Liver (tissue), 9 donors: Measurements from ENCODE around the gene PIGL. TPM values are rescaled to one million over a fixed set of nuclear protein-coding genes. Genes with fewer than 3 reads are reported as not detected.

ENCODE experiments used
- DNase-seq: peaks from one replicate; pipeline ENCODE4 v3.0.0-alpha.2; 2017; ENCODE audit warnings: low spot score
- H3K27ac ChIP-seq, 2 donors: one replicate each; pipeline ENCODE4 v1.7.0; 2013; ENCODE audit warnings: inconsistent platforms in 2 of 2, low read length in 2 of 2, control low read depth in 1 of 2, low read depth in 1 of 2, mild to moderate bottlenecking in 1 of 2
- H3K27me3 ChIP-seq, 4 donors: one replicate each; pipeline versions ENCODE4 v1.6.1 to v1.7.0; 2013; ENCODE audit warnings: low read length in 3 of 4, inconsistent platforms in 1 of 4, mild to moderate bottlenecking in 1 of 4, moderate library complexity in 1 of 4; ENCODE audit not compliant: control insufficient read depth in 4 of 4, insufficient read depth in 4 of 4
- H3K36me3 ChIP-seq, 4 donors: one replicate each; pipeline versions ENCODE4 v1.6.1 to v1.7.0; 2013; ENCODE audit warnings: low read length in 3 of 4, mild to moderate bottlenecking in 3 of 4, low read depth in 1 of 4, moderate library complexity in 1 of 4; ENCODE audit not compliant: control insufficient read depth in 4 of 4, insufficient read depth in 3 of 4
- H3K4me1 ChIP-seq, 4 donors: one replicate each; pipeline versions ENCODE4 v1.6.1 to v1.7.0; 2013; ENCODE audit warnings: low read length in 3 of 4, mild to moderate bottlenecking in 3 of 4, moderate library complexity in 1 of 4; ENCODE audit not compliant: control insufficient read depth in 4 of 4, insufficient read depth in 4 of 4
- H3K4me3 ChIP-seq, 3 donors: one replicate each; pipeline versions ENCODE4 v1.6.1 to v1.7.0; 2013; ENCODE audit warnings: low read length in 3 of 3, control low read depth in 1 of 3, low read depth in 1 of 3, mild to moderate bottlenecking in 1 of 3
- H3K9ac ChIP-seq, 2 donors: one replicate each; pipeline ENCODE4 v1.7.0; 2013; ENCODE audit warnings: low read length in 2 of 2, mild to moderate bottlenecking in 2 of 2, moderate library complexity in 2 of 2, control low read depth in 1 of 2, low read depth in 1 of 2
- H3K9me3 ChIP-seq, 4 donors: one replicate each; pipeline versions ENCODE4 v1.6.1 to v1.7.0; 2013; ENCODE audit warnings: low read length in 3 of 4; ENCODE audit not compliant: control insufficient read depth in 4 of 4
- ATF3 ChIP-seq: IDR thresholded peaks from 2 replicates; pipeline ENCODE4 v1.6.1; 2016; ENCODE audit warnings: antibody characterized with exemption
- CTCF ChIP-seq: fragments of 150-350 bp; IDR thresholded peaks from 2 replicates; pipeline ENCODE4 v1.5.1; 2017; ENCODE audit warnings: improper control_type of control experiment, low read depth, low read length; ENCODE audit not compliant: missing input control
- EGR1 ChIP-seq, 2 donors: IDR thresholded peaks; 2 replicates each; pipeline ENCODE4 v1.6.1; 2016 to 2018; ENCODE audit warnings: antibody characterized with exemption in 2 of 2, low read depth in 2 of 2
- FOXA1 ChIP-seq: IDR thresholded peaks from 2 replicates; pipeline ENCODE4 v1.6.1; 2016; ENCODE audit warnings: antibody characterized with exemption
- FOXA2 ChIP-seq: IDR thresholded peaks from 2 replicates; pipeline ENCODE4 v1.6.1; 2016; ENCODE audit warnings: antibody characterized with exemption
- GABPA ChIP-seq, 2 donors: IDR thresholded peaks in 1 of 2; conservative IDR thresholded peaks in 1 of 2; 2 replicates each; pipeline ENCODE4 v1.6.1; 2016; ENCODE audit warnings: antibody characterized with exemption in 2 of 2, mild to moderate bottlenecking in 1 of 2, moderate library complexity in 1 of 2
- HNF4A ChIP-seq, 2 donors: conservative IDR thresholded peaks; 2 replicates each; pipeline ENCODE4 v1.6.1; 2016; ENCODE audit warnings: antibody characterized with exemption in 2 of 2, mild to moderate bottlenecking in 2 of 2
- HNF4G ChIP-seq: IDR thresholded peaks from 2 replicates; pipeline ENCODE4 v1.6.1; 2016; ENCODE audit warnings: antibody characterized with exemption
- JUND ChIP-seq, 2 donors: IDR thresholded peaks; 2 replicates each; pipeline ENCODE4 v1.6.1; 2016; ENCODE audit warnings: antibody characterized with exemption in 2 of 2
- MAX ChIP-seq: IDR thresholded peaks from 2 replicates; pipeline ENCODE4 v1.6.1; 2016; ENCODE audit warnings: antibody characterized with exemption
- NR2F2 ChIP-seq: IDR thresholded peaks from 2 replicates; pipeline ENCODE4 v1.6.1; 2016; ENCODE audit warnings: antibody characterized with exemption
- RAD21 ChIP-seq, 2 donors: IDR thresholded peaks; 2 replicates each; pipeline ENCODE4 v1.6.1; 2016; ENCODE audit warnings: antibody characterized with exemption in 2 of 2, mild to moderate bottlenecking in 2 of 2
- REST ChIP-seq: IDR thresholded peaks from 2 replicates; pipeline ENCODE4 v1.6.1; 2016; ENCODE audit warnings: antibody characterized with exemption, mild to moderate bottlenecking
- RXRA ChIP-seq, 2 donors: IDR thresholded peaks; 2 replicates each; pipeline ENCODE4 v1.6.1; 2017 to 2018; ENCODE audit warnings: antibody characterized with exemption in 2 of 2, mild to moderate bottlenecking in 1 of 2
- SP1 ChIP-seq: IDR thresholded peaks from 2 replicates; pipeline ENCODE4 v1.6.1; 2018; ENCODE audit warnings: antibody characterized with exemption, mild to moderate bottlenecking
- TAF1 ChIP-seq: conservative IDR thresholded peaks from 2 replicates; pipeline ENCODE4 v1.6.1; 2016; ENCODE audit warnings: antibody characterized with exemption, mild to moderate bottlenecking
- YY1 ChIP-seq: IDR thresholded peaks from 2 replicates; pipeline ENCODE4 v1.6.1; 2016; ENCODE audit warnings: antibody characterized with exemption, mild to moderate bottlenecking
- ZBTB33 ChIP-seq: IDR thresholded peaks from 2 replicates; pipeline ENCODE4 v1.6.1; 2016; ENCODE audit warnings: antibody characterized with exemption
- polyA plus RNA-seq, 2 donors: library from polyadenylated mRNA; stranded (reverse) in 1 of 2; unstranded in 1 of 2; fragments of 200-250 nt in 1 of 2; fragments of >200 nt in 1 of 2; fragmentation: Nextera tagmentation in 1 of 2; extraction: Ambion mirVana in 1 of 2; gene quantifications; one replicate each; pipeline versions ENCODE4 v1.2.1 to v1.2.3, GENCODE V29; 2013 to 2015
- total RNA-seq, 2 donors: library from RNA; depleted of rRNA; stranded (reverse); fragments of >200 nt; gene quantifications; one replicate each; pipeline ENCODE4 v1.2.3, GENCODE V29; 2014
- donor health status: healthy.
- donor health status: healthy.
- donor health status: healthy.
- donor health status: healthy.
- donor health status: healthy.

PIGL gene
- total and polyA plus RNA-seq, 4 donors = 6.7 to 34.7 (median 14.7) TPM

GRCh38 chr17:16358394-16358793 lies 141.4 kb downstream of the PIGL start:
- peaks cover 0 to 4% (median 2%) of the 10 kb centered on the region in 4 donors for H3K4me1 ChIP-seq
- no peaks in the 10 kb centered on the region for H3K27me3 ChIP-seq
- H3K9ac ChIP-seq = no peak overlapping the region
- no peak for TF ChIP-seq FOXA2
- no peak for TF ChIP-seq FOXA1
- no peak for TF ChIP-seq RXRA (IDR thresholded peaks at IDR 0.05)
- no peak for TF ChIP-seq EGR1 (IDR thresholded peaks at IDR 0.05; ENCODE audit: low read depth in 2 of 2)
- no peak for TF ChIP-seq JUND (IDR thresholded peaks at IDR 0.05)
- TF ChIP-seq NR2F2 = no peak
- no peak for TF ChIP-seq CTCF
- TF ChIP-seq HNF4G = no peak
- no peak for TF ChIP-seq TAF1
- no peak for TF ChIP-seq ZBTB33
- TF ChIP-seq SP1 = no peak
- no peak for TF ChIP-seq HNF4A (conservative IDR thresholded peaks at IDR 0.05)
- no peak for TF ChIP-seq MAX
- no peak for TF ChIP-seq REST
- TF ChIP-seq GABPA (IDR thresholded peaks at IDR 0.05 in 1 of 2, conservative IDR thresholded peaks at IDR 0.05 in 1 of 2) = no peak
- TF ChIP-seq RAD21 (IDR thresholded peaks at IDR 0.05) = no peak
- no peak for TF ChIP-seq YY1
- no peak for TF ChIP-seq ATF3
- no peaks in the 10 kb centered on the region for H3K36me3 ChIP-seq
- H3K27ac ChIP-seq = no peak overlapping the region
- no peak overlapping the region for H3K4me3 ChIP-seq
- DNase-seq = no peak
- no peaks in the 10 kb centered on the region for H3K9me3 ChIP-seq
